Gastrocnemius medialis (tissue), 4 donors: Measurements from ENCODE around the gene HACD1. TPM values are rescaled to one million over a fixed set of nuclear protein-coding genes. Genes with fewer than 3 reads are reported as not detected.

Experiments used
- ATAC-seq, 2 donors: fragments of 150-250 bp; one replicate each; pipeline ENCODE4 v1.9.1; 2016
- DNase-seq, 2 donors: peaks; one replicate each; pipeline ENCODE4 v3.0.0-alpha.2; 2019
- H3K27ac ChIP-seq, 4 donors: fragments of 200-600 bp; sonication (generic); 1 replicate in 1 of 4; 2 replicates in 3 of 4; pipeline ENCODE4 v1.5.1; 2016 to 2018; ENCODE audit warnings: mild to moderate bottlenecking in 2 of 4, moderate library complexity in 1 of 4
- H3K27me3 ChIP-seq, 3 donors: fragments of 200-600 bp; sonication (generic) in 2 of 3; 1 replicate in 1 of 3; 2 replicates in 2 of 3; pipeline versions ENCODE4 v1.5.1 to v1.6.0; 2016 to 2019; ENCODE audit warnings: mild to moderate bottlenecking in 1 of 3, moderate library complexity in 1 of 3
- H3K36me3 ChIP-seq, 2 donors: fragments of 200-600 bp; sonication (generic) in 1 of 2; one replicate each; pipeline ENCODE4 v1.5.1; 2017 to 2018
- H3K4me1 ChIP-seq, 2 donors: fragments of 200-600 bp; sonication (generic) in 1 of 2; one replicate each; pipeline ENCODE4 v1.5.1; 2016 to 2017; ENCODE audit warnings: mild to moderate bottlenecking in 2 of 2
- H3K4me3 ChIP-seq, 4 donors: fragments of 200-600 bp; sonication (generic) in 3 of 4; 1 replicate in 1 of 4; 2 replicates in 3 of 4; pipeline ENCODE4 v1.5.1; 2016 to 2019; ENCODE audit warnings: mild to moderate bottlenecking in 2 of 4
- H3K9me3 ChIP-seq, 3 donors: fragments of 200-600 bp; sonication (generic) in 2 of 3; 1 replicate in 1 of 3; 2 replicates in 2 of 3; pipeline ENCODE4 v1.5.1; 2016 to 2019
- POLR2A ChIP-seq, 2 donors: fragments of 450-650 bp; IDR thresholded peaks; one replicate each; pipeline ENCODE4 v1.6.1; 2017; ENCODE audit warnings: antibody characterized with exemption in 2 of 2, mild to moderate bottlenecking in 2 of 2, moderate library complexity in 2 of 2
- in situ Hi-C, 4 donors: fragments of 200-750 bp; cut with MboI; loops; one replicate each; pipeline versions ENCODE4 v1.15.0 to v1.8.0; 2017; ENCODE audit warnings: low sequenced_read_pairs in 4 of 4
- intact Hi-C: fragments of 100-400 bp; cut with DNase I; formaldehyde crosslinking; loops from one replicate; pipeline ENCODE4 v1.15.1; 2023; ENCODE audit warnings: low total_unique reads
- total RNA-seq, 4 donors: library from RNA; depleted of rRNA; stranded (reverse); fragments of >200 nt; gene quantifications; one replicate each; pipeline versions ENCODE4 v1.1.0 to v1.2.3, GENCODE V29; 2016
- TF ChIP-seq, protein P1 (sequence below), 5 experiments: fragments of 450-650 bp in 3 of 5; fragments of 200-600 bp in 2 of 5; sonication (generic) in 2 of 5; IDR thresholded peaks in 4 of 5; conservative IDR thresholded peaks in 1 of 5; 1 replicate in 4 of 5; 2 replicates in 1 of 5; pipeline ENCODE4 v1.5.1; 2016 to 2019; ENCODE audit warnings: antibody characterized with exemption in 5 of 5, mild to moderate bottlenecking in 3 of 5, moderate library complexity in 3 of 5

The HACD1 gene
- total RNA-seq, 4 donors from 2014 or later = 16.5 to 73.4 (median 44.3) TPM

- in situ Hi-C loops (no loop called here), intact Hi-C loops (loop anchor here (1.0 to 2.0 kb wide), 2 partner anchors 27 to 29 kb away; partner anchors contain the start of gene HACD1)
Observed at GRCh38 chr10:17643755-17644484, 26.7 kb upstream of the HACD1 start, which contains the start of gene STAM. Gene STAM, plus strand, starts transcription at chr10:17644151. Its CDS starts 189 bp downstream, at chr10:17644340.

GRCh38 chr10:17643339-17643754, 26.2 kb upstream of the HACD1 start:
- H3K36me3 ChIP-seq = no peaks in the 10 kb centered on the region
- ATAC-seq (peak; percentile 86 to 88), DNase-seq (peak; percentile 83 to 95)
- in situ Hi-C loops (no loop called here), intact Hi-C loops (loop anchor here (1.0 kb wide), 1 partner anchor 26 kb away; the partner anchor contains the start of gene HACD1)
- no peaks in the 10 kb centered on the region for H3K9me3 ChIP-seq
- H3K4me1 ChIP-seq = peaks cover 38 to 40% of the 10 kb centered on the region in 2 donors
- no peak for TF ChIP-seq POLR2A (IDR thresholded peaks at IDR 0.05)
- TF ChIP-seq, protein P1, sequence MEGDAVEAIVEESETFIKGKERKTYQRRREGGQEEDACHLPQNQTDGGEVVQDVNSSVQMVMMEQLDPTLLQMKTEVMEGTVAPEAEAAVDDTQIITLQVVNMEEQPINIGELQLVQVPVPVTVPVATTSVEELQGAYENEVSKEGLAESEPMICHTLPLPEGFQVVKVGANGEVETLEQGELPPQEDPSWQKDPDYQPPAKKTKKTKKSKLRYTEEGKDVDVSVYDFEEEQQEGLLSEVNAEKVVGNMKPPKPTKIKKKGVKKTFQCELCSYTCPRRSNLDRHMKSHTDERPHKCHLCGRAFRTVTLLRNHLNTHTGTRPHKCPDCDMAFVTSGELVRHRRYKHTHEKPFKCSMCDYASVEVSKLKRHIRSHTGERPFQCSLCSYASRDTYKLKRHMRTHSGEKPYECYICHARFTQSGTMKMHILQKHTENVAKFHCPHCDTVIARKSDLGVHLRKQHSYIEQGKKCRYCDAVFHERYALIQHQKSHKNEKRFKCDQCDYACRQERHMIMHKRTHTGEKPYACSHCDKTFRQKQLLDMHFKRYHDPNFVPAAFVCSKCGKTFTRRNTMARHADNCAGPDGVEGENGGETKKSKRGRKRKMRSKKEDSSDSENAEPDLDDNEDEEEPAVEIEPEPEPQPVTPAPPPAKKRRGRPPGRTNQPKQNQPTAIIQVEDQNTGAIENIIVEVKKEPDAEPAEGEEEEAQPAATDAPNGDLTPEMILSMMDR (IDR thresholded peaks at IDR 0.05 in 4 of 5, conservative IDR thresholded peaks at IDR 0.05 in 1 of 5) = no peak
- H3K27ac ChIP-seq = peak overlapping the region; percentile 83 to 99 (median 97)
- H3K27me3 ChIP-seq = no peaks in the 10 kb centered on the region
- H3K4me3 ChIP-seq = peak overlapping the region; percentile 72 to 97 (median 93)

More at GRCh38 chr10:17643755-17644484, 26.7 kb upstream of the HACD1 start, which contains the start of gene STAM:
- no peaks in the 10 kb centered on the region for H3K9me3 ChIP-seq
- H3K36me3 ChIP-seq = no peaks in the 10 kb centered on the region
- H3K4me3 ChIP-seq = peak within 1 kb of the TSS; percentile 72 to 97 (median 93)
- peaks cover 38 to 43% of the 10 kb centered on the region in 2 donors for H3K4me1 ChIP-seq
- DNase-seq (peak; percentile 84 to 90), ATAC-seq (peak; percentile 83 to 91)
- peak within 1 kb of the TSS; percentile 83 to 99 (median 97) for H3K27ac ChIP-seq
- H3K27me3 ChIP-seq = no peaks in the 10 kb centered on the region
- peak; percentile 88 to 91 for TF ChIP-seq POLR2A (IDR thresholded peaks at IDR 0.05)
- TF ChIP-seq, protein P1 (IDR thresholded peaks at IDR 0.05 in 4 of 5, conservative IDR thresholded peaks at IDR 0.05 in 1 of 5) = no peak

GRCh38 chr10:17640331-17640816, 23.2 kb upstream of the HACD1 start:
- in situ Hi-C loops (no loop called here), intact Hi-C loops (no loop called here)
- no peak for TF ChIP-seq POLR2A (IDR thresholded peaks at IDR 0.05)
- TF ChIP-seq, protein P1 (IDR thresholded peaks at IDR 0.05 in 4 of 5, conservative IDR thresholded peaks at IDR 0.05 in 1 of 5) = no peak
- no peak for DNase-seq
- no peak overlapping the region for H3K4me3 ChIP-seq
- H3K9me3 ChIP-seq = no peaks in the 10 kb centered on the region
- no peak overlapping the region for H3K27ac ChIP-seq
- peaks cover 12 to 16% of the 10 kb centered on the region in 2 donors for H3K4me1 ChIP-seq
- H3K27me3 ChIP-seq = no peaks in the 10 kb centered on the region
- no peak for ATAC-seq
- no peaks in the 10 kb centered on the region for H3K36me3 ChIP-seq

DNA sequence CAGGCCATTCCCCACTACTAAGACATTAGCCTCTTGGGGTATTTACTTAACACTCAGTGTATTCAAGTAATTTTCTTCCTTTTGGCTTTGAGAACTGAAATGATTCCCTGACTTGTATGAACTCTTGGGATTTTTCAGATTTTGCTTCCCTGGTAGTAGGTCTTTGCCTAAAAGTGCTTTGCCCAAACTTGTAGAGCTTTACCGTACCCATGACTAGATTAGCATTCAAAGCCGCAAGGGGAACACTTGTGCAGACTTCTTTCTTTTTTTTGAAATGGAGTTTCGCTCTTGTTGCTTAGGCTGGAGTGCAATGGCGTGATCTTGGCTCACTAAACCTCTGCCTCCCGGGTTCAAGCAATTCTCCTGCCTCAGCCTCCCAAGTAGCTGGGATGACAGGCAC, 20.7 kb upstream of the HACD1 start:
- H3K9me3 ChIP-seq = no peaks in the 10 kb centered on the region
- no peak for ATAC-seq
- TF ChIP-seq, protein P1 (IDR thresholded peaks at IDR 0.05 in 4 of 5, conservative IDR thresholded peaks at IDR 0.05 in 1 of 5) = no peak
- no peak for TF ChIP-seq POLR2A (IDR thresholded peaks at IDR 0.05)
- no peaks in the 10 kb centered on the region for H3K27me3 ChIP-seq
- intact Hi-C loops = no loop called here
- DNase-seq = no peak
- in situ Hi-C loops = no loop called here
- no peak overlapping the region for H3K4me3 ChIP-seq
- peaks cover 5 to 6% of the 10 kb centered on the region in 2 donors for H3K4me1 ChIP-seq
- H3K27ac ChIP-seq = no peak overlapping the region
- no peaks in the 10 kb centered on the region for H3K36me3 ChIP-seq
